HG02938 (cell line): ENCODE data around the gene UQCR10.
"Not testable (repeated sequence)": the region's sequence is repeated elsewhere in the genome, so short reads cannot be mapped to it uniquely, and the experiment has no call there.

Experiments
- ATAC-seq: cut with Tn5 transposase; IDR thresholded peaks from one replicate; pipeline ENCODE4 v1.9.1; 2021; ENCODE audit warnings: mild to moderate bottlenecking, moderate library complexity; ENCODE audit not compliant: unreplicated experiment

The UQCR10 gene

DNA sequence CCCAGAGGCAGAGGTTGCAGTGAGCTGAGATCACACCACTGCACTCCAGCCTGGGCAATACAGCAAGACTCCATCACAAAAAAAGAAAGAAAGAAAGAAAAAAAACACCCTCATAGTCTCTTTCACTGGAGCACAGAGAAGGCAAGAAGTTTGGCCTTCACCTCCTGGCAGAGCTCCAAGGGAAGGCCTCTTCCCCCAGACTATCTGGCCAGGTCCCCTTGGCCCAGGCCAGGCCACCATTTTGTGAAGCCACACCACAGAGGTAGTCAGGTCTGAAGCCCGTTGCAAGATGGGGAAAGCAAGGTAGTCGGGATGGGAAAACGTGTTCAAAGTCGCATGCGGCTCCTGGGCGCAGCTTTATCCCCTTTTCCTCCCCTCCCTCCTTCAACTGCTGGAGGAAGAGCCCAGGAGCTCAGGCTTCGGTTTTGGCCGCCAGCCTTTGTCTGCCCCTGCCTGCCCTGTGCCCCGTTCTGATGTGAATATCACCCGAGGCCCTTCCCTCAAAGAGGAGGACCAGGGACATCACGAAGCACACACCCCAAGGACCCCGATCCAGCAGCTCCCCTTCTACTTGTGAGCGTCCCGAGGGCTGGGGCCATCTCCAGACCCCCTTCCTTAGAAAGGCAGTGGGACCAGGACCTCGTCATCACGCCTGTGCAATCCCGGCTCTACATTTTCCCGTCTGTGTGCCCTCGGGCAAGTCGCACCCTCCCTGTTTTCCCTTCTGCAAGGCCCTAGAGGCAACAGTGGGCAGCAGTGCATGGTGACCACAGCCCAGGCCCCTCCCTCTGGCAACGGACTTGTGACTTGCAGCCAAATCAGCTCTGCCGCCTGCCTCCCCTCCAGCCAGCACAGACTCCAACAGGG lies 29.7 kb upstream of the UQCR10 start:
- no peak for ATAC-seq

DNA sequence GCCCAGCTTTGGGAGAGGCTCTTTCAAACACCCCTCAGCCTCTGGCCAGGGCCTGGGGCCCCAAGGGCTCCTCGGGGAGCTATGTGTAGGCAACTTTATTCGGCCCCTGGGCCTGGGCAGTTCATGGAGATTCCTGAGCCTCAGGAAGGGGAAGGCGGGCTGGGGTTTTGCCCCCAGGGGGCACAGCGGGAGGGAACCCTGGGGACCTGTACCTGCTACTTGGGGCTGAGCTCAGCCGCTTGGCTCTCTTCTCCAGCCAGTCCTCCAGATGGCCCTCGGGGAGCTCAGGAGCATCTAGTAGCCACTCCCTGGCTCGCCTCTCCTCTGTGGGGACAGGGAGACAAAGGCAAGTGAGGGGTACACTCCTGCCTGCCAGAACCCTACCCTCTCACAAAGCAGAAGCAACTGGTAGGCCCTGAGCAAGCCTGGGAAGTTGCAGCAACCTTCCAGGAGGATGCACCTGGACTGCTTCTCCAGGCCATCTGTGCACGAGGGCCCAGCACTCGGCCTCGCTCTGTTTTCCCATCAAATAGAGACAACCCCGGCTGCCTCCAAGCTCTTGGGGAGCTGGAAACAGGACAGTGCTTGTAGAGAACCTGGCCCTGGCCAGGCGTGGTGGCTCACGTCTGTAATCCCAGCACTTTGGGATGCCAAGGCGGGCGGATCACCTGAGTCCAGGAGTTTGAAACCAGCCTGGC lies 28.9 kb upstream of the UQCR10 start:
- ATAC-seq, result no peak

DNA sequence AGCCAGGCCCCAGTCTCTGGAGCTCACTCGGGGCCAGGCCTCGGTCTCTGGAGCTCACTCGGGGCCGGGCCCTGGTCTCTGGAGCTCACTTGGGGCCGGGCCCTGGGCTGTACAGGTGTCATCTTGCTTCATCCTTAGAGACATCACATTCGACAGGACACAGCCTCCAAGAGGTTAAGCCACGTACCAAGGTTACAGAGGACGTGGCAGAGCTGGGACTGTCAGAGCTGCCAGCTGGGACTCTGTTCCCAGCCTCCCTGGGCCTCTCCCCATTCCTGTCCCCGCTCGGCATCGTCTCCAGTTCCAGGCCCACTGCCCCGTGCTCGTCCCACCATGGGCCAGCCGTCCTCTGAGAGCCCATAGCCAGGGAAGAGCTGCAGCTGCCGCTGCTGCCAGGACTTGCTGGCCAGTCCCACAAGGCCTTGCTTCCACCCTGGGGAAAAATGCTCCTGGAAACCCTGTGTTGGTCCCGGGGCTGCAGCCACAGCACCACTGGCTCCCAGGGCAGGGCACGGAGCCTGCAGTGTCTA lies 27.8 kb upstream of the UQCR10 start:
- ATAC-seq, result no peak

DNA sequence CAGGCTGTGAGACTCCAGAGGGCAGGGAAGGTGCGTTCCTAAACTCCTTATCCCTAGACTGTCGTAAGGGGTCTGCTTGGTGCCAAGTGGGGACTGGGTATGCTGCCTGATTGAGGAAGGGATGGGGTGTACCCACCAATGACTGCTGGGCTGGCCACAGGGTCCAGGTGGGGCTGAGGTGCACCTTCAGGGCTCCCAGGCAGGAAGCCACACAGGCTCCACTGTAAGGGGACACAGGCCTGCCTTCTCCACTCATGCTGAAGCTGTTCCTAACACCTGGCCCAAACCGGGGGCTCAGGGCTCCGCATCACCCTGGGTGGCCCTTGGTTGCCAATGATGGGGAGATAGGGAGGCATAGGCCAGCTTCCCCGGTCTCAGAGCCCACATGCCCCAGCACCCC lies 27.0 kb upstream of the UQCR10 start:
- ATAC-seq, result no peak

DNA sequence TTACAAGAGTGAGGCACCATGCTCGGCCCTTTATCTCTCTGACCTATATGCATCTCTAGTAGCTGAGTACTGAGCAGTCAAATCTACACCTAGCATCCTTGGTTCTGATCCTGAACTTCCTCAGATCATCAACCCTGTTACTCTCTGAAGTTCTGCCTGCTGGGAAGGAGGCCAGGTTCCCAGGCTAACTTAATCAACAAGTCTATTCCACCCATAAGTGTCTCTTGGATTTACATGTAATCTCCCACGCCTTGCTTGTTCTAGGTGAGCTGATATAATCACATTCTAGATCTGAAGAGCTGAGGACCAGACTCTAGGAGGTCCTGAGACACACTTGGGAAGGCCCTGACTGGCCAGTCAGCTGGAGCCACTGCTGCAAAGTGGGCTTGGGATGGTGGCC lies 25.2 kb upstream of the UQCR10 start:
- no peak for ATAC-seq

DNA sequence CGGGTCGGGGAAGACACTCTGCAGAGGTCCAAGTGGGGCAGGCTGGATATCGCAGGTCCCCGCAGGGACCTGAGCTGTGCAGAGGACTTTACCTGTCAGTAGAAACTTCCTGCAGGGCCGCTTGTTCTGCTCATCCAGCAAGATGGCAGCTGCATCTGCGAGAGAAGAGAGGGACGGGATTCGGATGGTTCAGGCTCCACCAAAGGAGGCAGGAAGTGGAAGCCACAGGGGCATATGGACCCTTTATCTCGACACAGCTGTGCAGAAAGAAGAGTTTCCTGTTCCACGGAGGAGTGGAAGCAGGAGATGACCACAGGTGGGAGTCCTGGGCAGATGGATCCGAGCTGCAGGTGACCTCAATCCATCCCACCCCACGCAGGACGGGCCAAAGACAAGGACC lies 24.8 kb upstream of the UQCR10 start:
- ATAC-seq, result no peak

DNA sequence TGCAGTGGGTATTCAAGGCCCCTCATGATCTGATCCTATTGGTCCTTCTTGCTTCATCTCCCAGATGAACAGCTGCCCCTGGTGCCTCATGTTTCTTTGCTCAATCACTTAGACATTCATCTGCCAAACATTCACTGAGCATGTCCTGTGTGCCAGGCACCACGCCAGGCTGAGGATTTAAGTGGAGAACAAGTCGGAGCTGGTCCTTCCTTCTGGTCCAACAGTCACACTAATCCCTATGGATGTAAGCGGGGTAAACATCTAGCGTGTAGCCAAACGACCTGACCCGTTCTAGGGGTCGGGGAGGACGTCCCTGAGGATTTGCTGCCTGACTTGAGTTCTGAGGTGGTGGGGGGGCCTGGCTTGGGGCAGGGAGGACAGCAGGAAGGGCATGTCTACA lies 22.3 kb upstream of the UQCR10 start:
- no peak for ATAC-seq

DNA sequence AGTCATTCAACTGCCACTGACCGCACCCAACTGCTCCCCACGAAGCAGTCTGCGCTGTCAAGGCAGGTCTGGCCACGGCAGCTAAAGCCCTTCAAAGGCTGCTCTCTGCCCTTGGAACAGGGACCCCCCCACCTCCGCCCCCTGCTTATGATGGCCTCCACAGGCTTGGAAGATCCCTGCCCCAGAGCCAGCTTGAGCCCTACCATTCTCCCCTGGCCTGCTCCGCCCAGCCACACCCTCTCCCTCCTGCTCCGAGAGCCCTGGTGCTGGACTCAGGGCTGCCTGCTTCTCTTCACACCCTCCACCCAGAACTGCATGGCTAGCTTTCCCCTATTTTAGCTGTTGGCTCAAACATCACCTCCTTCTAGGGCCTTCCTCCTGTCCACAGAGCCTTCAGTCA lies 19.3 kb upstream of the UQCR10 start:
- no peak for ATAC-seq

DNA sequence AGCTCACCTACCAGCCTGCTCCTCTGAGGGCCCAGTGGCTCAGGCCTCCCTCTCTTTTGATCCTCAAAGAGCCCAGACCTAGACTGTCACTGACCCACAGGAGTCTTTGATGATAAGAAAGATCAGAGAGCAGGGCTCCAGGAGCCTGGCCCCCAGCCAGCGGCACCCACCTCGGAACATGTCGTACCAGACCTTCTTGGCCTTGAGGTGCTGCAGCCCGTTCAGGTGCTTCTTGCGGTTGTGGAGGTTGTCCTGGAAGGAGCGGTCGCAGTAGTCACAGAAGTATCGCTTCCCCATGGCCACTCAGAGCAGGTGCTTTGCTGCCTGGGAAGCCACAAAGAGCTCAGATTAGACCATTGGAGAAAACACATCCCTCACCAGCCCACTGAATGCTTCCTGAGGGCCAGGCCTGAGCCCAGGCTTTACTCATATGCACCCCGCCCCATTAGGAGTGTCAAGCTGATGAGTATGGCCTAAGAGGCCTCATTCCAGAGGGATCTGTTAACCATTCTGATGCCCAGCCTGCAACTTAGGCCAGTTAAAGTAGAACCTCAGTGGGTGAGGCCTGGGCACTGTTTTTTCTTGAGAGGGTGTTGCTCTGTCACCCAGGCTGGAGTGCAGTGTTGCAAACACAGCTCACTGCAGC lies 18.8 kb upstream of the UQCR10 start:
- no peak for ATAC-seq

DNA sequence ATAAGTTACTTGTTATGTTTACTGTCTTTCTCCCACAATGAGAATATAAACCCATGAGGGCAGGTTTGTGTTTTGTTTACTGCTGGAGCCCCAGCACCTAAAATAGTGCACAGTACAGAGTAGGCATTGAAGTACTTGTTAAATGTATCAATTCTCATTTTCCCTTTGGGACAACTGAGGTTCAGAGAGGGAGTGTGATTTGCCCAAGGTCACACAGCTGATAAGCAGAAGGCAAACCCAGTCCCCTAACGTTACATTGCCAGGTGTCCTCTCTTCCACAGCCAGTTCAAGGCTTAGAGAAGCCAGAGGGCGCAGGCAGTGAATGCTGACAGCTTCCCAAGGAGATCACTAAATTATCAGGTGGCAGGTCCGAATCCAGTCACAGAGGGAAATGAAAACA lies 17.1 kb upstream of the UQCR10 start:
- no peak for ATAC-seq

DNA sequence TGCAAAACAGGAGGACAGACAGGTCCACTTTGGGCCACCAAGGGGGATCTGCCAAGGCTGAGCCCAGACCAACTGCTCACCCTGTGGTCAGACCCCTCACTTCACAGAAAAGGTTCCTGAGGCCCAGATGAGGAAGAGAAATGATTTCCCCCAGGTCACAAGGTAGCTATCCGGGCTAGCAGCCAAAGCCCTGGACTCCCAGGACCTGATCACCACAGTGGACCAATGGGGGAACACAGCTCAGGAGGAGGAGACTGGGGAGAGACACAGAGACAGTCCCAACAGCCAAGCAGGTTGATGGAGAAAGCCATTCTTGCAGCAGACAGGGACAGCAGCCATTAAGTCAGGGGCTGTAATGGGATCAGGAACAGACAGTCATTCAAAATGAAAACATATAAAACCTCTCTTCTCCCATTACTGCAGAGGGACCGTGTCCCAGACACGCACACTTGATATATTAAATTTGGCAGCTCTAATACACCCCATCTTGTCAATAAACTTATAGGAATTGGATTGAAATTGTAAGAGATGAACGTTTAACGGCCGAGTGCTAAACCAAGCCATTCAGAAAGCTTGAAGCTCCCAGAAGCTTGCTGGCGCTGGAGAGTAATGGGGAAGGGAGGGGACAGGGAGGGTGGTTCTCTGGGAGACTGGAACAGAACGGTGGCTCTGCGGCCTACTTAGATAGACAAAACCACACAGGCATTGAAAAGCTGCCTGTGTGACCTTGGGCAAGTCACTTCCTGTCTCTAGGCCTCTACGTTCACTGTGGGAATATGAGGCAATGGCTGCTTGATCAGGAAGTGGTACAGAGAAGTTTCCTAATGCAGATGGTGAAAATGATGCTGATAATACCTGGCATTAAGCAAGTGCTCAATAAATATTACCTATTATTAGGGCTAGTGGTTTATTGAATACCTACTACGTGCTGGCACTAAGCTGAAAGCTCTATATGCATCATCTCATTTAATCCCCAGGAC lies 16.3 kb upstream of the UQCR10 start:
- ATAC-seq, result no peak

DNA sequence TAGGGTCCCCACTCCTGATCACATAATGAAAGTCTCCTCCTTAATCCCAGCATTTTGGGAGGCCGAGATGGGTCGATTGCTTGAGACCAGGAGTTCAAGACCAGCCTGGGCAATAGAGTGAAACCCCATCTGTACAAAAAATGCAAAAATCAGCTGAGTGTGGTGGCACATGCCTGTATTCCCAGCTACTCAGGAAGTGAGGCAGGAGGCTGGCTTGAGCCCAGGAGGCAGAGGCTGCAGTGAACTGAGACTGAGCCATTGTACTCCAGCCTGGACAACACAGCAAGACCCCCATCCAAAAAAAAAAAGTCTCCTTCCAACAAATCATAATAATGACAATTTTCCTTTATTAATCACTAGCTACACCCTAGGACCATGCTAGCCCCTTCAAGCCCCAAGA lies 15.5 kb upstream of the UQCR10 start:
- ATAC-seq, result no peak

DNA sequence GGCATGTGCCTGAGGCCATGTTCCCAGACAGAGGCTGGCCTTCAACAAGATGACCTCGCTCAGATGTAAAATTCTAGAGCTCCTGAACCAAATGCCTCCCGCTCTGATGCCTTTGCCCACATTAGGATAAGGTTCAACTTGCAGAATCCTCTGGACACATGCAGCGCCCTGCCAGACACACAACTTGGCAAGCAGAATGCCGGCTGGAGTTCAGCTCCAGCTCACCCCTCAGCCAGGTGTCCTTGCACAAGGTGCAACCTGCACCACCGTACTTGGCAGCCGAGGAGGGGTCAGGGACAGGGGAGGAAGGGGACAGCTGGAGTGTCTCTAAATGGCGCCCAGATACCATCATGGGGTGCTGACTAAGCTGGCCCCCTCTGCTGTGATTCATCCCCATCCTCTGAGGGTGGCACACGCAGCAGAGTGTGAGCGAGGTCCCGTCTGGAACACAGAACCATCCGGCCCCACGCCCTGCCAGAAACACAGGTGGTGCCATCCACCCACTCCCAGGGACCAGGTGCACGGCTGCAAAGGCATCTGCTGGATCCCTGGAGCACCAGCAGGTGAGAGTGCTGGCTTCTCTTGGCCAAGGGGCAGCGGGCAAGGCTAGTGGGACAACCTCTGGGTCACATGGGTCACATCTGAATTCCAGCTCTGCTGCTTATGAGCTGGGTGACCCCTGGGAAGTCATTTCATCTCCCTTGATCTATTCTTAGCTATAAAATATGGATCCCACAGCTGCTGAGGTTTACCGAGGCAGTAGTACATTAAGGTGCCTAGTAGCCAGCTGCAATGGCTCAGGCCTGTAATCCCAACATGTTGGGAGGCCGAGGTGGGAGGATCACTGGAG lies 13.1 kb upstream of the UQCR10 start:
- ATAC-seq, result no peak

DNA sequence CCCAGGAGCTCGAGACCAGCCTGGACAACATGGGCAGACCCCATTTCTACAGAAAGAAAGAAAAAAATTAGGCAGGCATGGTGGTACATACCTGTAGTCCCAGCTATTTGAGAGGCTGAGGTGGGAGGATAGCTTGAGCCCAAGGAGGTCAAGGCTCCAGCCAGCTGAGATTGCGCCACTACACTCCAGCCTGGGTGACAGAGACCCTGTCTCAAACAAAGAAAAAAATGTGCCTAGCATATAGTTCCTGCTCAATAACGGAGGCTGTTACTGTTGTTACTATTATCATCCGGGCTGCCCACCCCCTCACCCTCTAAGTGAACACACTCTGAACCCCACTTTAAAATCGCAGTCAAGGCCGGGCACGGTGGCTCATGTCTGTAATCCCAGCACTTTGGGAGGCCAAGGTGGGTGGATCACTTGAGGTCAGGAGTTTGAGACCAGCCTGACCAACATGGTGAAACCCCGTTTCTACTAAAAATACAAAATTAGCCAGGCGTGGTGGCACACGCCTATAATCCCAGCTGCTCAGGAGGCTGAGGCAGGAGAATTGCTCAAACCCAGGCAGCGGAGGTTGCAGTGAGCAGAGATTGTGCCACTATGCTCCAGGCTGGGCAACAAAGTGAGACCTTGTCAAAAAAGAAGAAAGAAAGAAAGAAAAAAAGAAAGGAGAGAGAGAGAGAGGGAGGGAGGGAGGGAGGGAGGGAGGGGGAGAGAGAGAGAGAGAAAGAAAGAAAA lies 12.3 kb upstream of the UQCR10 start:
- ATAC-seq, result not testable (repeated sequence)

DNA sequence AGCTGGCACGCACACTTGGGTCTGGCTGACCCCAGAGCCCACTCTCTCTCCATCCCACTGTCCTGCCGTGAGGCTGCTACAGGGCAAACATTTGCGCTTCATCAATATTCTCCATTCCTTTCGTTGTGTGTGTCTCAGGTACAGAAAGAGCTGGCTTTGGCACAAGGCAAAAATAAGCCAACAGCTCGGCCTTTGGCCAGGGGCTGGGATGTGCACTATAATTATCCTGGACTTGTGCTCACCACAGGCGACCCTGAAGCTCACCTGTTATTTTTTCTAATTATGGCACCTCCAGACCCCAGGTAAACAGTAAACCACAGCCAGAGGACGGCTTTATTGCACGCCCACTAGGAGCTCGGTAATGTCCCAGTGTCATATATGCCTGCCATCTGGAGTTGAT lies 11.3 kb upstream of the UQCR10 start:
- no peak for ATAC-seq

DNA sequence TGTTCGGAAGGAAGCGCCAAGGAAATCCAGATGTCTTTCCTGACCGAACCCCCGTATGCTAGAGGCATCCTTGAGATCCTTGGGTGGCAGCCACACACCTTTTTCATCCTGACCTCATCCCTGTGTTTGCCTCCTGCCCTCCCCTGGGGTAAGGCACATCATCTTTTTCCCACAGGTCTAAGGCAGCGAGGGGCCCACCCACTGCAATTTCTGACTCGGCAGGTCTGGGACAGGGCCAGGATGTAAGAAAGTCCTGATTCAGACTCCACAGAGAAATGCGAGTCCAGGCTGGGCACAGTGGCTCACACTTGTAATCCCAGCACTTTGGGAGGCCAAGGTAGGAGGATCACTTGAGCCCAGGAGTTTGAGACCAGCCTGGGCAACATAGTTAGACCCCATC lies 10.8 kb upstream of the UQCR10 start:
- no peak for ATAC-seq

DNA sequence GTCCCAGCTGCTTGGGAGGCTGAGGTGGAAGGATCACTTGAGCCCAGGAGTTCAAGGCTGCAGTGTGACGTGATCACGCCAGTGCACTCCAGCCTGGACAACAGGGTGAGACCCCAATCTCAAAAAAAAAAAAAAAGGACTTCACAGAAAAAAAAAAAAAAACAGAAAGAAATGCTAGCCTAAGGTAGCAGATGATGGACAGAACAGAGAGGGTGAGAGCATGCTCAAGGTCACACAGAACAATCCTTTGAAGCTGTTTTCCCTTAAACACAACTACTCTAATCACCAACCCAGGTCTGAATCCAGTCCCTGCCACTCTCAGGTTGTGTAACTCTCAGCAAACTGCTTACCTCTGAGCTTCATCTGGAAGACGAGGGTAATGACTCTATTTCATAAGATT lies 10.1 kb upstream of the UQCR10 start:
- ATAC-seq, result no peak

DNA sequence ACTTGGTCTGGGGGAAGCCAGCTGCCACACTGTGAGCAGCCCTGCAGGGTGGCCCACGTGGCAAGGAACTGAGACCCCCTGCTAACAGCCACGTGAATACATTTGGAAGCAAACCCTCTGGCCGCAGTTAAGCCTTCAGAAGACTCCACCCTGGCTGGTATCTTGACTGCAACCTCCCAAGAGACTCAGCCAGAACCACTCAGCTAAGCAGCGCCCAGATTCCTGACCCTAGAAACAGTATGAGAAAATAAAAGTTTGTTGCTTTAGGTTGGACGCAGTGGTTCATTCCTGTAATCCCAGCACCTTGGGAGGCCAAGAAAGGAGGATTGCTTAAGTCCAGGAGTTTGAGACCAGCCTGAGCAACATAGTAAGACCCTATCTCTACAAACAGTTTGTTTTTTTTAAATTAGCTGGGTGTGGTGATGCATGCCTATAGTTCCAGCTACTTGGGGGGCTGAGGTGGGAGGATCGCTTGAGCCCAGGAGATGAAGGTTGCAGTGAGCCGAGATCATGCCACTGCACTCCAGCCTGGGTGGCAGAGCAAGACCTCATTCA lies 9.0 kb upstream of the UQCR10 start:
- no peak for ATAC-seq

DNA sequence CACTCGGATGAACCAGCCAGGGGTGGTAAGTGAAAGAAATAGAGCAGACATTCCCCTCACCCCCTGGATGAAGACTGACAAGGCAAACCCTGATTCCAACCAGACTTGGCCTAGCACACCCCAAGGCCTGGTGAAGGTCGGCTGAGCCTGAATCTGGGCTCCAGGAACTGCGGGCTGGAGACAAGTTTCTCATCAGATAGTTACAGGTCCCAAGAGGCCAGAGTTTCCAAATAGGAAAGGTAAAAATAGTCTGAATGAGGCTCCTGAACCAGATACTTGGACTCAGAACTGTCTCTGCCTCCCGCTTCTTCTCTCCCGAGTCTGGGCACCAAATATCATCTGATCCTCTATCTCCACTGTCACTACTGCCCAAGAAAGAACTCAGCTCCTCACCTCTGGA lies 8.2 kb upstream of the UQCR10 start:
- ATAC-seq, result no peak
